ENCODE measurements around the gene EPSTI1.
A peak's percentile ranks its signal among the peaks of the same experiment; 100 is the strongest.

Gene EPSTI1

GRCh38 chr13:42971691-42972347 is 20.2 kb downstream of the EPSTI1 start:
- DNase-seq (ENCODE audit: low read depth), result no peak

DNA sequence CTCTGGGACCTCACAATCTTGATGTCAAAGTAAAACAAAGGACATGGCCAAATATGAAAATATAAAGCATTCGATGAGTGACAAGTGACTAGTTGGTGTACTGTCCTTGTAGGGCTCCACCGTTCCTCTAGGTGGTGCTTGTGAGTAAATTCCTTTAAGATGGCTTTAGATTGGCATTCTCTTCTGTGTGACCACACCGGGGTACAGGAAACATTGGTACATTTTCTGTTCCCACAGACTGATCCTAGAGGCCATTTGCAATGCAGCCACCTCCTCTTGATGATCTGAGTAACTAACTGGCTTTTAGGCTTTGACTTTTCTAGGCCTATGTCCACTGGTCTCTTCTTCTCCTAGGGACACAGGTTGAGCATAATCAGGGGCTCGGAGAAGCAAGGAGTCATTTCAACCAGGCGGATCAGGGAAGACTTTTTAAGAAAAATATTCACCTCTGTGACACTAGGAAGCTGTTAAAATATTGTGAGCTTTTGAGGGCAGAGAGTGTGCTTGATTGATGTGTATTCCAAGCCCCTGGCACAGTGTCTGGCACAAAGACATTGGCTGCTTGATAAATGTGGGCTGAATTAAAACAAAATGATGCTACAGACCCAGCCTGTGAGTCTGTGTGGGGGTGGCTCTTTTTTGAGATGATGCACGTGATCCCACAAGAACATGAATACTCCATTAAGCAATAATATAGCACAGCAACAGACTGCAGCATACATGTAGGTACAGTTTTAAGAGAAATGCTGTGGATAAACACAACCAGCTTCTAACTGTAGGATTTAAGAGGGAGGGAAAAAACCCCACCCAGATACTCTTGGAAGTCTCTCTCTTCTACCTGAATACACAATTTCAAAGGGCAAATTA is 21.0 kb downstream of the EPSTI1 start:
- DNase-seq (ENCODE audit: low read depth), result peak; percentile 17

- peak; percentile 75 for DNase-seq (ENCODE audit: low read depth)
These were observed 22.4 kb downstream of the EPSTI1 start for GRCh38 chr13:42969565-42970172.

DNA sequence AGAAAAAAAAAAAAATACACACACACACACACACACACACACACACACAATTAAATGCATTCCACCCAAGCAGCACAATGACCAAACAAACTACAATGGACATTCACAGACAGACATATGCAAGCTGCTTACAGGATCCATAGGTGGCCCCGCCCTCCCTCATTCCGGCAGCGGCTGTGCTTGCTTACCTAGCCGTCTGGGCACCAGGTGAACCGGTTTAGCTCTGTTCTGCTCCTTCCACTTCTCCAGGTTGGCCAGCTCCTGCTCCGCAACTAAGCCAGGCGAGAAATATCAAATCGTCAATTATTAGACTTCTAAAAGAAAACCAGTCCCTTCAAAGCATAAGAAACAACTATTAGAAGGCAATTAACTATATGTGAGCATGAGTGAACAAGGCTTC is 23.1 kb downstream of the EPSTI1 start:
- no peak for DNase-seq (ENCODE audit: low read depth)

GRCh38 chr13:42967660-42968059 is 24.4 kb downstream of the EPSTI1 start:
- no peak for DNase-seq (ENCODE audit: low read depth)

DNA sequence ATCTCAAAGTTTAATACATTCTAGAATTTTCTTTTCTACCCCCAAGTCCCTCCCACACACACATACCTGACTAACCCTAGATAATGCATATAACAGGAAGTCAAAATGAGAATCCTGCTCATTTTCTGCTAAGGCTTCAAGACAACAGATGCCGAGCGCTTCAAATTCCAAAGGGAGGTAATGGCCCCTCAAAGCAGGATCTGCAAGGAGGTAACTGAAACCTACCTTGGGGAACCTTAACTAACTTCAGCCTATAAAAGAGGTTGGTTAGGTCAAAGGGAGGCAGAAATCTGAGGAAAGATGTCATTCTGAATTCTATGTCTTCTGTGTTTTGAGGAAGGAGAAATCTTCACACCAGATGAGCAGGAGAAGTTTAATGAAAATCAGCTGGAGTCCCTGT is 26.8 kb downstream of the EPSTI1 start:
- DNase-seq (ENCODE audit: low read depth), result no peak

DNA sequence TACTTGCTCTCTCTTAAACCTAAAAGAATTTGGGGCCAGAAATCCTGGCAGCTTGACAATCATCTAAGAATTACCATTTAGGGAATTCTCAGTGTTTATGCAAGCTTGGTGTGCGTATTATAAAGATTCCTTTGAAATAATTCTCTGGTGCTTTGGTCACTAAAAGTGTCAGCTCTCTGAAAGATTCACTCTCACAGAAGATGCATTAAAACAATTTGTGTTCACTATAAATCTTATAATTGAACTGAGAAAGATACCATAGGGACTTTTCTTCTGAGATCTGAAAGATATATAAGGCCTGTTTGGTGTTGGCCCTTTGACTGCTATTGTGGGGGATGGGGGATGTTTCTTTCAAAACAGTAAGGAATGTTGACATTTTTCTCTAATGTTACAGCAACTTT is 27.3 kb downstream of the EPSTI1 start:
- DNase-seq (ENCODE audit: low read depth), result no peak

- no peak for DNase-seq (ENCODE audit: low read depth)
These were observed 32.4 kb downstream of the EPSTI1 start for GRCh38 chr13:42959615-42960014.

- DNase-seq (ENCODE audit: low read depth), result no peak
These were observed 34.2 kb downstream of the EPSTI1 start for GRCh38 chr13:42957881-42958280.

DNA sequence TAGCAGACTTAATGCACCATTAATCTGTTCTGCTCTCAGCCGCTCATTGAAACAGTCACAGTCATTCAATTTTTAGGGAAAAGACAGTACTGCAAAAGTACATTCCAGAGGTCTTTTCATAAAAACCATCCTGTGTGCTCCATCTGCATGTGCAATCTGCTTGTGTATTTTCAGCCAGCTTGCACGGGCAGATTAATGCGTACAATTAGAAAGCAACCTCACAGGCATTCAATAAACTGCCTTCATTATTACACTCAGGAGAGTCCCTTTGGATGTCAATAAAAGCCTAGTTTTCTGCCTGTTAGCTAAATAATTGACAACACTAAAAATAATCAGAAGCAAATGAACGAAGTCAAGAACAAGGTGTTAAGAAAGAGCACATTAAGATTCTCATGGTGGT is 41.9 kb downstream of the EPSTI1 start:
- no peak for DNase-seq (ENCODE audit: low read depth)

DNA sequence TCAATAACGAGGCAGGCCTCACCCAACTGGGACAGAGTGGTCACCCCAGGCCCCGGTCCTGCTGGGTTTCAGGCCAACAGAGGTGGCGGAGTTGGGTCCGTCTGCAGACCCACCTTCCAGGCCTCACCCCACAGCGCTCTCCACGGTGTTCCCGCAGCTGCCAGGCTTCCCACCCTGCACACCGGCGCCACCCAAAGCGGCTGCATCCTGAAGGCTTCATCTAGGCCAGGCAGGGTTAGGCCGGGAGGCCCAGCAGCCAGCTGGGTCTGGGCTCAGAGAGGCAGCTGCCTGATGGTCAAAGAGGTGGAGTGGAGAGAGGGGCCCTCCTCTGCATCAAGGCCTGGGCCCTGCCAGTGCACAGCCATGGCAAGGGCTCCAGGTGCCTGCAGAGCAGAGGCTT is 44.1 kb downstream of the EPSTI1 start:
- DNase-seq (ENCODE audit: low read depth), result no peak

GRCh38 chr13:42946927-42947326 is 45.1 kb downstream of the EPSTI1 start:
- no peak for DNase-seq (ENCODE audit: low read depth)

- no peak for DNase-seq (ENCODE audit: low read depth)
These were observed 62.0 kb downstream of the EPSTI1 start for GRCh38 chr13:42929886-42930535.

GRCh38 chr13:42926555-42926954 is 65.5 kb downstream of the EPSTI1 start:
- DNase-seq (ENCODE audit: low read depth), result no peak

DNA sequence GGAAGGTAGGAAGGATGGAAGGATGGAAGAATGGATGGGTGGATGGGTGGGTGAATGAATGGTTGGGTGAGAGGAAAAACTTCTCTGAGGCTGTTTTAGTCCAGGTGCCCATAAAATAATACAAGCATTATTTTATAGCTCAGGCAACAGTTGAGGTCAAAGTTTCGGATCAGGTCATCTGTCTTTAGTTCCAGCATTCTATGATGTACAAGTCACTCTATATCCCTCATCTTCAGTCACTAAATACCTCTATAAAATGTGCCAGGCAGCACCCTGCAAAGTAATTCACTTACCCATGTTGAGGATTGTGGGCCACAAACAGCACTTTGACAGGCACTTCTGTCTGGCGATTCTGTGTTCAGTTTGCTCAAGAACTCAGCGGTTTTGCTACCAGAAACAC is 66.0 kb downstream of the EPSTI1 start:
- DNase-seq (ENCODE audit: low read depth), result no peak

DNA sequence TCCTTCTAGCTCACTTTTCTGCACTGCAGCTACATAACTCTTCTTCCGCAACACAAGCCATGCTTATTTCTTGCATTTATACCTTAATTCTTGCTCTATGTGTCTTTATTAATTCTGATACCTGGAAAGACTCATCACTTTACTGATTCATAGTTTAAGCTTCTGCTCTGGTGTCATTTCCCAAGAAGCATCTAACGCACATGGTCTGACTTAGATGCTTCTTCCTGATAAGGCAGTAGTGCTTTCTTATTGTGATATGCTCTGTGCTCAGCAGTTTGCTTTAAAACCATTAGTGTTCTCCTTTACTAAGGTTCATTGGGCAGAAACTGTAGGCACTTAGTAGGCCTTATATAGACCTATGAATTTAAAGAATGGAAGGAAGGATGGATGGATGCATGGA is 66.4 kb downstream of the EPSTI1 start:
- DNase-seq (ENCODE audit: low read depth), result no peak

GRCh38 chr13:42924344-42924743 is 67.7 kb downstream of the EPSTI1 start:
- DNase-seq (ENCODE audit: low read depth), result no peak

DNA sequence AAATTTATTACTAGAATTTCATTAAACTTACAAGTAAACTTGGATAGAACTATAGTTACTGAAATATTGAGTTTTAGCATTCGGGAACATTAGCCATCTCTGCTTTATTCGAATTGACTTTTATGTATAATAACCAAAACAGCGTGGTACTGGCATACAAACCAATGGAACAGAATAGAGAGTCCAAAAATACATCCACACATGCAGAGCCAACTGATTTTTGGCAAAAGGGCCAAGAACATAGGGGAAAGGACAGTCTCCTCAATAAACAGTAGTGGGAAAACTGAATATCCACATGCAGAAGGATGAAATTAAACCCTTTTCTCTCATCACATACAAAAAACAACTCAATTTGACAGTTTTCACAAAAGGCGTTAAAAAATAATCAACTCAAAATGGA is 84.3 kb downstream of the EPSTI1 start:
- DNase-seq (ENCODE audit: low read depth), result no peak

DNA sequence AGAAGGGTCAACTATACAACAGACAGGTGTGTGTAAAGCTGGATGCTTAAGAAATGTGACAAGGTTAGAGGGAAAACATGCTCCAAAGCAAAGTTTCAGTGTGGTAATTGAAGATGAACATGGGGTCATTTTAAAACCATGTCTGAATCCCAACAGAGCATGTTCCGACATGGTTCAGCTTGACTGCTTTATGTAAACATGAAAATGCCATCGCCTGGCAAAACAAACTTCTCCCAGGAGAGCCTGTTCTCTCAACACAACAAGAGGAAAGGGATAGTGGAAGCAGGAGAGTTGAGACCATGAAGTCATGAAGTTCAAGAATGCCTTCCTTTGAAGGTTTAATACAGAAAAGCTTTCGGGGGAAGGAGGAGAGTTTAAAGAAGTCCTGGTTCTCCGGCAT is 85.8 kb downstream of the EPSTI1 start:
- DNase-seq (ENCODE audit: low read depth), result no peak

DNA sequence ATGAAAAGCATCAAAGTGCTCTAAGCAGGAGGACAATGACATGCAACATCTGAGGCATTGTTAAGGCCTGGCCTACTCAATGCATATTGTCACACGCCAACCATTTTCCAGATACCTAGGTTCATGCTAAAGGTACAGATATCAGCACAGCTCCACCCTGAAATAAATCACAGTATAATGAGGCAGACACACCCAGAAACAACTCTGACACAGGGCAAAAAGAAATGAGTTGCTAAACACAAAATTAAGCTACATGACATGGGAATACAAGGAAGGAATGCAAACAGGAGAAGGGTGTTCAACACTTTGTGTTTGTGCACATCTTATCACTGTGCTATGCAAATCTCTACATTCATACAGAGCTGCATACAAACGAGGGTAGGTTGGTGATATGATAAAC is 86.5 kb downstream of the EPSTI1 start:
- DNase-seq (ENCODE audit: low read depth), result no peak

- no peak for DNase-seq (ENCODE audit: low read depth)
These were observed 92.8 kb downstream of the EPSTI1 start for GRCh38 chr13:42899266-42899665.

DNA sequence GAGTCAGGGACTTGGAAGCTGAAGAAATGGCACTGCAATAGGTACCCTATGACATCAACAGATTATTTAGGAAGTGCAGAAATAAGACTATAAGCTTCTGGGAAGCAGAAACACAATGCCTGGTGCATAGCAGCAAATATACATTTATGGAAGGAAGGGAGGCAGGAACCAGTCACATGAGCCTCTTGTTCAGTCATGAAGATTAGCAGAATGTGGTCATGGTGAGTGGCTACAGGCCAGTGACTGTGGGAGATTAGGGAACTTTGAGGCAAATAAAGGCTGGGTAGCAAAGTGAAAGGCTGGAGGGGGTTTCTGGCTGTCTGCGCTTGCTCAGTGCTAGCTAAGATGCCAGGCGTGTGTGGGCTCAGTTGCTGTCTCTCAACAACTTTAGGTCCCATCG is 96.3 kb downstream of the EPSTI1 start:
- DNase-seq (ENCODE audit: low read depth), result no peak

- no peak for DNase-seq (ENCODE audit: low read depth)
These were observed 97.2 kb downstream of the EPSTI1 start for GRCh38 chr13:42894765-42895243.
